ENCODE data around the gene SHC2. TPM values are rescaled to one million over a fixed set of nuclear protein-coding genes. Genes with fewer than 3 reads are reported as not detected.
"Not testable (repeated sequence)": the region's sequence is repeated elsewhere in the genome, so short reads cannot be mapped to it uniquely, and the experiment has no call there.

Gene SHC2
- total and polyA plus RNA-seq, 2 donors (not counting 1 experiment from before 2014, with no cell fraction given): 0.02 to 2.5 TPM

DNA sequence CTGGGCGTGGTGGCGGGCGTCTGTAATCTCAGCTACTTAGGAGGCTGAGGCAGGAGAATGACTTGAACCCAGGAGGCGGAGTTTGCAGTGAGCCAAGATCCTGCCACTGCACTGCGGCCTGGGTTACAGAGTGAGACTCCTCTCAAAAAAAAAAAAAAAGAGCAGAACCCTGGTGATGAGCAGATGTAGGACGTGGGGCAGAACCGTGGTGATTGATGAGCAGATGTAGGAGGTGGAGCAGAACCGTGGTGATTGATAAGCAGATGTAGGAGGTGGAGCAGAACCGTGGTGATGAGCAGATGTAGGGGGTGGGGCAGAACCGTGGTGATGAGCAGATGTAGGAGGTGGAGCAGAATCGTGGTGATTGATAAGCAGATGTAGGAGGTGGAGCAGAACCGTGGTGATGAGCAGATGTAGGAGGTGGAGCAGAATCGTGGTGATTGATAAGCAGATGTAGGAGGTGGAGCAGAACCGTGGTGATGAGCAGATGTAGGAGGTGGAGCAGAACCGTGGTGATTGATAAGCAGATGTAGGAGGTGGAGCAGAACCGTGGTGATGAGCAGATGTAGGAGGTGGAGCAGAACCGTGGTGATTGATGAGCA, 80.1 kb downstream of the SHC2 start:
- H3K79me2 ChIP-seq (ENCODE audit: control insufficient read depth, insufficient read depth, low read length); DNase-seq (ENCODE audit: low read depth in 2 of 2); H2AFZ ChIP-seq (ENCODE audit: low read length); H3K9me3 ChIP-seq (ENCODE audit: control insufficient read depth, insufficient read depth, low read depth, low read length); H4K20me1 ChIP-seq (ENCODE audit: control insufficient read depth, extremely low read depth, insufficient read depth, low read length); H3K27ac ChIP-seq (ENCODE audit: insufficient read depth, low read length); H3K4me3 ChIP-seq (replicated peaks in 1 of 4; ENCODE audit: control extremely low read depth in 1 of 4, insufficient read depth in 1 of 4, low read depth in 3 of 4, low read length in 4 of 4); H3K9ac ChIP-seq (ENCODE audit: insufficient read depth, low read length); H3K4me2 ChIP-seq (ENCODE audit: extremely low read depth, insufficient read depth, low read length); H3K36me3 ChIP-seq (ENCODE audit: control insufficient read depth, insufficient read depth, low read length); H3K4me1 ChIP-seq (ENCODE audit: control insufficient read depth, extremely low read depth, insufficient read depth, low read length); H3K27me3 ChIP-seq (ENCODE audit: control insufficient read depth, insufficient read depth, low read length): not testable (repeated sequence)

DNA sequence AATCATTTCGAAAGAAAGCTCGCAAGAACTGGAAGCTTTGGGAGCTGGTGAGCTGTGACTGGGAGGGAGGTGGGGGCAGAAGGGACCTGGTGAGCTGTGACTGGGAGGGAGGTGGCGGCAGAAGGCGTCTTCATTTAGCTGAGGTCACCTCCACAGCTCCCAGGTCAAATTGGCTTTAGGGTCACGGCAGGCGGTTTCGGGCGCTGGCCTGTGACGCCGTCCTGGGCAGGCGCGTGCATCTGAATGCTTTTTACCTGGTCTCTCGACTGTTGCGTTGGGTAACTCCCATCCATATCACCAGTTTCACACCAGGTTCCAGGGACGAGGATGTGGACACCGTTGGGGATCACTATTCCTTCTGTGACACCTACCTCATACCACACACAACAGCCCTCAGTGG, 81.0 kb downstream of the SHC2 start:
- Histone ChIP-seq H3K36me3 (ENCODE audit: control insufficient read depth, insufficient read depth, low read length) (no peaks in the 10 kb centered on the region), H3K4me1 (ENCODE audit: control insufficient read depth, extremely low read depth, insufficient read depth, low read length) (no peaks in the 10 kb centered on the region), H3K27me3 (ENCODE audit: control insufficient read depth, insufficient read depth, low read length) (peaks cover under 1% of the 10 kb centered on the region), H3K27ac (ENCODE audit: insufficient read depth, low read length) (no peak overlapping the region), H3K9me3 (ENCODE audit: control insufficient read depth, insufficient read depth, low read depth, low read length) (no peaks in the 10 kb centered on the region), H4K20me1 (ENCODE audit: control insufficient read depth, extremely low read depth, insufficient read depth, low read length) (no peaks in the 10 kb centered on the region), H3K9ac (ENCODE audit: insufficient read depth, low read length) (no peak overlapping the region), H3K4me2 (ENCODE audit: extremely low read depth, insufficient read depth, low read length) (no peak overlapping the region), H3K4me3 (replicated peaks in 1 of 4; ENCODE audit: control extremely low read depth in 1 of 4, insufficient read depth in 1 of 4, low read depth in 3 of 4, low read length in 4 of 4) (no peak overlapping the region), H3K79me2 (ENCODE audit: control insufficient read depth, insufficient read depth, low read length) (no peaks in the 10 kb centered on the region), H2AFZ (ENCODE audit: low read length) (no peak overlapping the region)
- DNase-seq (ENCODE audit: low read depth in 2 of 2): no peak
- TF ChIP-seq, protein P1, sequence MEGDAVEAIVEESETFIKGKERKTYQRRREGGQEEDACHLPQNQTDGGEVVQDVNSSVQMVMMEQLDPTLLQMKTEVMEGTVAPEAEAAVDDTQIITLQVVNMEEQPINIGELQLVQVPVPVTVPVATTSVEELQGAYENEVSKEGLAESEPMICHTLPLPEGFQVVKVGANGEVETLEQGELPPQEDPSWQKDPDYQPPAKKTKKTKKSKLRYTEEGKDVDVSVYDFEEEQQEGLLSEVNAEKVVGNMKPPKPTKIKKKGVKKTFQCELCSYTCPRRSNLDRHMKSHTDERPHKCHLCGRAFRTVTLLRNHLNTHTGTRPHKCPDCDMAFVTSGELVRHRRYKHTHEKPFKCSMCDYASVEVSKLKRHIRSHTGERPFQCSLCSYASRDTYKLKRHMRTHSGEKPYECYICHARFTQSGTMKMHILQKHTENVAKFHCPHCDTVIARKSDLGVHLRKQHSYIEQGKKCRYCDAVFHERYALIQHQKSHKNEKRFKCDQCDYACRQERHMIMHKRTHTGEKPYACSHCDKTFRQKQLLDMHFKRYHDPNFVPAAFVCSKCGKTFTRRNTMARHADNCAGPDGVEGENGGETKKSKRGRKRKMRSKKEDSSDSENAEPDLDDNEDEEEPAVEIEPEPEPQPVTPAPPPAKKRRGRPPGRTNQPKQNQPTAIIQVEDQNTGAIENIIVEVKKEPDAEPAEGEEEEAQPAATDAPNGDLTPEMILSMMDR (conservative IDR thresholded peaks at IDR 0.05 in 1 of 2, IDR thresholded peaks at IDR 0.05 in 1 of 2; ENCODE audit: low read depth in 1 of 2, low read length in 2 of 2): no peak
- no peak for TF ChIP-seq EZH2 (IDR thresholded peaks at IDR 0.05; ENCODE audit: low read length, missing control alignments)

DNA sequence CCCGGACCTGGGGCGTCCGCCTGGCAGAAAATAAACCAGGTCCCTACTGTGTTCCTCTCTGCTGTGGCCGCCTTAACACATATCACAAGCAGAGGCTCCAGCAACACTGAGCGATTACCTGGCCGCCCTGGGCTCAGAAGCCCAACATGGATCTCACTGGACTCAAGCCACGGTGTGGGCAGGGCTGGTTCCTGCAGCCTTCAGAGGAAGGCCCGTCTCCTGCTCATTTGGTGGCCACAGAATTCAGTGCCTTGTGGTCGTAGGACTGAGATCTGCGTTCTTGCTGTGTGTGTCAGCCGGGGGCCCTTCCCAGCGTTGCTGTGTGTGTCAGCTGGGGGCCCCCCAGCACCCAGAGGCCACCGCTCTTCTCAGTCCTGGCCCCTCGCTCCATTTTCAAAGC, 82.1 kb downstream of the SHC2 start:
- no peak for DNase-seq (ENCODE audit: low read depth in 2 of 2)
- no peak overlapping the region for H3K9ac ChIP-seq (ENCODE audit: insufficient read depth, low read length)
- no peak overlapping the region for H3K4me2 ChIP-seq (ENCODE audit: extremely low read depth, insufficient read depth, low read length)
- H3K27me3 ChIP-seq (ENCODE audit: control insufficient read depth, insufficient read depth, low read length): peaks cover 10% of the 10 kb centered on the region
- H2AFZ ChIP-seq (ENCODE audit: low read length): no peak overlapping the region
- H3K9me3 ChIP-seq (ENCODE audit: control insufficient read depth, insufficient read depth, low read depth, low read length): no peaks in the 10 kb centered on the region
- no peaks in the 10 kb centered on the region for H3K36me3 ChIP-seq (ENCODE audit: control insufficient read depth, insufficient read depth, low read length)
- no peaks in the 10 kb centered on the region for H3K4me1 ChIP-seq (ENCODE audit: control insufficient read depth, extremely low read depth, insufficient read depth, low read length)
- no peaks in the 10 kb centered on the region for H3K79me2 ChIP-seq (ENCODE audit: control insufficient read depth, insufficient read depth, low read length)
- no peak overlapping the region for H3K4me3 ChIP-seq (replicated peaks in 1 of 4; ENCODE audit: control extremely low read depth in 1 of 4, insufficient read depth in 1 of 4, low read depth in 3 of 4, low read length in 4 of 4)
- TF ChIP-seq, protein P1 (conservative IDR thresholded peaks at IDR 0.05 in 1 of 2, IDR thresholded peaks at IDR 0.05 in 1 of 2; ENCODE audit: low read depth in 1 of 2, low read length in 2 of 2): no peak
- no peak for TF ChIP-seq EZH2 (IDR thresholded peaks at IDR 0.05; ENCODE audit: low read length, missing control alignments)
- no peaks in the 10 kb centered on the region for H4K20me1 ChIP-seq (ENCODE audit: control insufficient read depth, extremely low read depth, insufficient read depth, low read length)
- H3K27ac ChIP-seq (ENCODE audit: insufficient read depth, low read length): no peak overlapping the region
